Loucy (cell line): ENCODE measurements around the gene PATL2.
A peak's percentile ranks its signal among the peaks of the same experiment; 100 is the strongest.
"Not testable (repeated sequence)": the region's sequence is repeated elsewhere in the genome, so short reads cannot be mapped to it uniquely, and the experiment has no call there.

Experiments
- H2AFZ ChIP-seq: fragments of 200-600 bp; sonication (generic); 2 replicates; pipeline ENCODE4 v1.6.0; 2016; ENCODE audit warnings: antibody characterized with exemption, mild to moderate bottlenecking, low read length, moderate library complexity
- H3F3A ChIP-seq: fragments of 200-600 bp; 2 replicates; pipeline ENCODE4 v1.6.0; 2016; ENCODE audit warnings: antibody characterized with exemption, low read depth, mild to moderate bottlenecking
- H3K27me3 ChIP-seq: fragments of 200-600 bp; sonication (generic); 2 replicates; pipeline ENCODE4 v1.6.1; 2014; ENCODE audit warnings: low read length, mild to moderate bottlenecking; ENCODE audit not compliant: insufficient read depth, poor library complexity, severe bottlenecking
- H3K36me3 ChIP-seq: fragments of 200-600 bp; sonication (generic); 2 replicates; pipeline ENCODE4 v1.6.1; 2016; ENCODE audit warnings: low read length; ENCODE audit not compliant: insufficient read depth
- H3K4me1 ChIP-seq: fragments of 200-600 bp; sonication (generic); 2 replicates; pipeline ENCODE4 v1.5.1; 2014; ENCODE audit warnings: low read length, mild to moderate bottlenecking; ENCODE audit not compliant: insufficient read depth, poor library complexity, severe bottlenecking
- H3K4me2 ChIP-seq: fragments of 200-600 bp; sonication (generic); 2 replicates; pipeline ENCODE4 v1.6.0; 2014; ENCODE audit warnings: antibody characterized with exemption, low read length, low read depth, mild to moderate bottlenecking; ENCODE audit not compliant: poor library complexity, severe bottlenecking
- H3K4me3 ChIP-seq: fragments of 200-600 bp; sonication (generic); 2 replicates; pipeline ENCODE4 v1.5.1; 2014; ENCODE audit warnings: low read length, mild to moderate bottlenecking, mixed read lengths; ENCODE audit not compliant: poor library complexity, severe bottlenecking
- H3K79me2 ChIP-seq: fragments of 200-600 bp; sonication (generic); 2 replicates; pipeline ENCODE4 v1.6.1; 2014; ENCODE audit warnings: low read length; ENCODE audit not compliant: insufficient read depth
- H3K9ac ChIP-seq: fragments of 200-600 bp; sonication (generic); 2 replicates; pipeline ENCODE4 v1.6.0; 2014; ENCODE audit warnings: mild to moderate bottlenecking, low read depth, low read length, moderate library complexity; ENCODE audit not compliant: poor library complexity, severe bottlenecking
- H3K9me2 ChIP-seq: fragments of 200-600 bp; sonication (generic); replicated peaks from 2 replicates; pipeline ENCODE4 v1.6.1; 2016; ENCODE audit warnings: low read depth, low read length, mixed read lengths
- H3K9me3 ChIP-seq: fragments of 200-600 bp; sonication (generic); 2 replicates; pipeline ENCODE4 v1.6.1; 2014; ENCODE audit warnings: mild to moderate bottlenecking, antibody characterized with exemption, low read length, low read depth; ENCODE audit not compliant: insufficient read depth
- H4K20me1 ChIP-seq: fragments of 200-600 bp; sonication (generic); 2 replicates; pipeline ENCODE4 v1.6.0; 2014; ENCODE audit warnings: antibody characterized with exemption, low read length, mild to moderate bottlenecking; ENCODE audit not compliant: insufficient read depth, poor library complexity, severe bottlenecking
- CTCF ChIP-seq: fragments of 200-600 bp; sonication (generic); conservative IDR thresholded peaks from 2 replicates; pipeline ENCODE4 v1.5.1; 2014; ENCODE audit warnings: mild to moderate bottlenecking, antibody characterized with exemption, low read length
- EZH2phosphoT487 ChIP-seq: fragments of 200-600 bp; IDR thresholded peaks from 2 replicates; pipeline ENCODE4 v1.6.1; 2018; ENCODE audit warnings: antibody characterized with exemption, mild to moderate bottlenecking, moderate library complexity, borderline replicate concordance

Gene PATL2

GRCh38 chr15:44734839-44735481, 23.8 kb upstream of the PATL2 start:
- peaks cover 14% of the 10 kb centered on the region for H3K4me1 ChIP-seq
- H3K36me3 ChIP-seq = no peaks in the 10 kb centered on the region
- H3K4me3 ChIP-seq = no peak overlapping the region
- no peaks in the 10 kb centered on the region for H3K9me2 ChIP-seq
- no peaks in the 10 kb centered on the region for H4K20me1 ChIP-seq
- H3K4me2 ChIP-seq = peak overlapping the region; percentile 14
- peak overlapping the region; percentile 27 for H3K9ac ChIP-seq
- no peaks in the 10 kb centered on the region for H3K27me3 ChIP-seq
- H2AFZ ChIP-seq = no peak overlapping the region
- H3K79me2 ChIP-seq = peaks cover 8% of the 10 kb centered on the region
- no peak for TF ChIP-seq EZH2phosphoT487
- no peak for TF ChIP-seq CTCF
- no peaks in the 10 kb centered on the region for H3F3A ChIP-seq
- no peaks in the 10 kb centered on the region for H3K9me3 ChIP-seq

- Histone ChIP-seq H3K9me2 (no peaks in the 10 kb centered on the region), H3K79me2 (peaks cover 32% of the 10 kb centered on the region), H3F3A (peaks cover 6% of the 10 kb centered on the region), H3K27me3 (no peaks in the 10 kb centered on the region), H3K9me3 (no peaks in the 10 kb centered on the region), H3K36me3 (no peaks in the 10 kb centered on the region), H3K4me2 (peak overlapping the region; percentile 94), H3K9ac (peak overlapping the region; percentile 96), H3K4me3 (peak overlapping the region; percentile 94), H2AFZ (peak overlapping the region; percentile 96), H3K4me1 (peaks cover 53% of the 10 kb centered on the region), H4K20me1 (no peaks in the 10 kb centered on the region)
- no peak for TF ChIP-seq EZH2phosphoT487
- TF ChIP-seq CTCF = no peak
Measured at GRCh38 chr15:44729408-44730127, 18.4 kb upstream of the PATL2 start.

GRCh38 chr15:44728576-44729407, 17.7 kb upstream of the PATL2 start:
- Histone ChIP-seq H3K9me2 (no peaks in the 10 kb centered on the region), H2AFZ (peak overlapping the region; percentile 96), H3K9ac (peak overlapping the region; percentile 96), H3K4me3 (peak overlapping the region; percentile 94), H3K4me2 (peak overlapping the region; percentile 94), H3K27me3 (no peaks in the 10 kb centered on the region), H4K20me1 (no peaks in the 10 kb centered on the region), H3K36me3 (no peaks in the 10 kb centered on the region), H3K79me2 (peaks cover 33% of the 10 kb centered on the region), H3K4me1 (peaks cover 61% of the 10 kb centered on the region), H3K9me3 (no peaks in the 10 kb centered on the region), H3F3A (peaks cover 6% of the 10 kb centered on the region)
- no peak for TF ChIP-seq EZH2phosphoT487
- no peak for TF ChIP-seq CTCF

GRCh38 chr15:44728232-44728575, 17.1 kb upstream of the PATL2 start:
- Histone ChIP-seq H3K9ac (peak overlapping the region; percentile 96), H3K79me2 (peaks cover 33% of the 10 kb centered on the region), H2AFZ (peak overlapping the region; percentile 68)

More at GRCh38 chr15:44728232-44728575, 17.1 kb upstream of the PATL2 start:
- H4K20me1 ChIP-seq, H3K9me3 ChIP-seq, H3K27me3 ChIP-seq, H3K9me2 ChIP-seq, H3K36me3 ChIP-seq, H3F3A ChIP-seq: not testable (repeated sequence)
- peak overlapping the region; percentile 94 for H3K4me3 ChIP-seq
- H3K4me1 ChIP-seq = peaks cover 65% of the 10 kb centered on the region
- peak overlapping the region; percentile 89 for H3K4me2 ChIP-seq
